GM19468 (cell line): ENCODE measurements around the gene ATMIN.

Source experiments
- ATAC-seq: cut with Tn5 transposase; IDR thresholded peaks from one replicate; pipeline ENCODE4 v1.9.1; 2021; ENCODE audit warnings: mild to moderate bottlenecking, moderate library complexity, moderate number of reproducible peaks; ENCODE audit not compliant: unreplicated experiment; ENCODE audit errors: extremely low read depth

ATMIN gene

GRCh38 chr16:81061871-81062608 is 26.4 kb downstream of the ATMIN start:
- no peak for ATAC-seq

- ATAC-seq = no peak
Measured at GRCh38 chr16:81066681-81067080, 31.0 kb downstream of the ATMIN start.

GRCh38 chr16:81067166-81067565 is 31.5 kb downstream of the ATMIN start:
- no peak for ATAC-seq

- ATAC-seq = no peak
Measured at GRCh38 chr16:81069063-81069462, 33.4 kb downstream of the ATMIN start.

GRCh38 chr16:81070979-81071378 is 35.3 kb downstream of the ATMIN start:
- no peak for ATAC-seq

- ATAC-seq = no peak
Measured at GRCh38 chr16:81071805-81072204, 36.2 kb downstream of the ATMIN start.

- ATAC-seq = no peak
Measured at GRCh38 chr16:81073560-81074330, 38.1 kb downstream of the ATMIN start.

GRCh38 chr16:81076566-81077075 is 41.0 kb downstream of the ATMIN start:
- ATAC-seq = peak; percentile 43

- peak; percentile 96 for ATAC-seq
Measured at GRCh38 chr16:81077076-81077940, 41.7 kb downstream of the ATMIN start, which contains the start of gene C16orf46. Gene C16orf46 (minus strand): TSS chr16:81077238. CDS start chr16:81063955, 13,283 bp downstream.

GRCh38 chr16:81080233-81080632 is 44.6 kb downstream of the ATMIN start:
- no peak for ATAC-seq

- ATAC-seq = no peak
Measured at GRCh38 chr16:81081014-81081413, 45.4 kb downstream of the ATMIN start.

- ATAC-seq = no peak
Measured at GRCh38 chr16:81088836-81089235, 53.2 kb downstream of the ATMIN start.

- ATAC-seq = no peak
Measured at GRCh38 chr16:81094771-81095251, 59.2 kb downstream of the ATMIN start.

- ATAC-seq = no peak
Measured at GRCh38 chr16:81095653-81095952, 60.0 kb downstream of the ATMIN start.

GRCh38 chr16:81095953-81096714 is 60.5 kb downstream of the ATMIN start, which contains the start of gene GCSH:
Gene GCSH (minus strand): TSS chr16:81096395. CDS start chr16:81096278, 117 bp downstream.
- peak; percentile 99 for ATAC-seq

- no peak for ATAC-seq
Measured at GRCh38 chr16:81096715-81097208, 61.1 kb downstream of the ATMIN start.
